Measurements from ENCODE around the gene PLCB1.
A peak's percentile ranks its signal among the peaks of the same experiment; 100 is the strongest.

PLCB1 gene

DNA sequence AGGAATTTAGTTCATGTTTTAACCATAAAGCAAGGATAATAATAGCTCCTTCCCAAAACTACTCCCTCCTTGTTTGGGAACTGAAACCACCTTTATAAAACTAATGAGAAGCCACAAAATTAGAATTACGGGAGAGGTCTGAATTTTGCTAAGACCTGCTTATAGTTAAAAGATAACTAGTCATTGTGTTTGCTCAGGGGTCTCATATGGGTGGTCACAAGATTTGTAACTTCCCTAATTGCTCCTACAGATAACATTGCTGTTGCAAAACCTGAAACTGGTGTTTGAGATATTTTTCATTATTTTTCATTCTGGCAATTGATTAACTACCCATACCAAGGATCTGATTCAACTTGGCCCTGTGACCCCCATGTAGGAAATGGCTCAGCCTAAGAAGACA lies 782.4 kb downstream of the PLCB1 start:
- no peak for TF ChIP-seq CTCF (IDR thresholded peaks at IDR 0.05; ENCODE audit: low read depth, low read length)
- no peak for DNase-seq (ENCODE audit: low read depth in 2 of 2)
- H3K4me3 ChIP-seq (replicated peaks in 1 of 2; ENCODE audit: low read depth in 2 of 2, low read length in 2 of 2) = no peak overlapping the region

DNA sequence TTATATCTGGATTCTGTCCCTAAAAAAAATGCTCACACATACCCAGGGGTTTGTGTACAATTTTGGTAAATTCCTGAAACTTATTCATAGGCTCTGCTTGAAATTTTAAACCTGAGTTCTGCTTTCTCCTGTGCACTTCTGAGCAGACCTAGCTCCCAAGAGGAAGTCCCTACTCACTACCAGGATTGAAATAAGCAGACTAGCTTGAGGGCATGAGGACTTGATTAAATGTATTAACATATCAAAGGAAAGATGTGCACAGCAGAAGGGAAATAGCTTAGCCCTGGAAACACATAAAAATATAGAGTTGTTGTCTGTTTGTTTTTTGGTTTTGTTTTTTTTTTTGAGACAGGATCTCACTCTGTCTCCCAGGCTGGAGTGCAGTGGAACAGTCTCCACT lies 785.0 kb downstream of the PLCB1 start:
- H3K4me3 ChIP-seq (replicated peaks in 1 of 2; ENCODE audit: low read depth in 2 of 2, low read length in 2 of 2) = no peak overlapping the region
- no peak for DNase-seq (ENCODE audit: low read depth in 2 of 2)
- no peak for TF ChIP-seq CTCF (IDR thresholded peaks at IDR 0.05; ENCODE audit: low read depth, low read length)

DNA sequence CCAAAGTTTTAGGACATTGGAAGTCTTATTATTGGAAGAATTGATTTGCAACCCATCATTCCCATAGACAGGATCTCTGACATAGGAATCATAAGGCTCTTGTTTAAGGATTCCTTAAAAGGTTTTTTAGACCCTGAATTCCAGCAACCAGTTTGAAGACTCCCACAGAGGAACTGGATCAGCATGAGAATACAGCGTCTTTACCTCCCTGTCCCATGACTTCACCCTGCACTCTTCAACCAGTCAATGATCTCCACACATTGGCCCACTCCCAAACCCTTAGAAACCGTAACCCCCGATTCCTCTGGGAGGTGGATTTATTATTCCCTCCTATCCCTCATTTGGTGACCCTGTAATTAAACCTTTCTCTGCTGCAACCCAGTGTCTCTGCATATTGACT lies 786.1 kb downstream of the PLCB1 start:
- H3K4me3 ChIP-seq (replicated peaks in 1 of 2; ENCODE audit: low read depth in 2 of 2, low read length in 2 of 2) = no peak overlapping the region
- DNase-seq (ENCODE audit: low read depth in 2 of 2) = no peak
- TF ChIP-seq CTCF (IDR thresholded peaks at IDR 0.05; ENCODE audit: low read depth, low read length) = no peak

DNA sequence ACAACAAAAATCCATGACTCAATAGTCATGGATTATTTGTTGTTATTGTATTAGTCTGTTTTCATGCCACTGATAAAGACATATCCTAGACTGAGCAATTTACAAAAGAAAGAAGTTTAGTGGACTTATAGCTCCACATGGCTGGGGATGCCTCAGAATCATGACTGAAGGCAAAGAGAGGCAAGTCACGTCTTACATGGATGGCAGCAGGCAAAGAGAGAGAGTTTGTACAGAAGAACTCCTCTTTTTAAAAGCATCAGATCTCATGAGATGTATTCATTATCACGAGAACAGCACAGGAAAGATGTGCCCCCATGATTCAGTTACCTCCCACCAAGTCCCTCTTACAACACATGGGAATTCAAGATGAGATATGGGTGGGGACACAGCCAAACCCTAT lies 792.5 kb downstream of the PLCB1 start:
- TF ChIP-seq CTCF (IDR thresholded peaks at IDR 0.05; ENCODE audit: low read depth, low read length) = no peak
- H3K4me3 ChIP-seq (replicated peaks in 1 of 2; ENCODE audit: low read depth in 2 of 2, low read length in 2 of 2) = no peak overlapping the region
- DNase-seq (ENCODE audit: low read depth in 2 of 2) = no peak

DNA sequence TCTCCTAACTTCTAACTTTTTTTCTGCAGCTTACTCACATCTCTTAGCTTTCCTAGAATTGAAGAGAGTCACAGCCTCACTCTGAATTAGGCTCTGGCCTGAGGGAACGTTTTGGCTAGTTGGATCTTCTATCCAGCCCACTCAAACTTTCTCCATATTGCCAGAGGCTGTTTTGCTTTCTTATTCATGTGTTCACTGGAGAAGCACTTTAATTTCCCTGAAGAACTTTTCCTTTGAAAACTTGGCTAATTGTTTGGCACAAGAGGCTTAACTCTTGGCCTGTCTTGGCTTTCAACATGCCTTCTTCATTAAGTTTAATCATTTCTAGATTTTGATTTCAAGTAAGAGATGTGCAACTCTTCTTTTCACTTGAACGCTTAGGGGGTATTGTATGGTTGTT lies 798.7 kb downstream of the PLCB1 start:
- no peak for DNase-seq (ENCODE audit: low read depth in 2 of 2)
- TF ChIP-seq CTCF (IDR thresholded peaks at IDR 0.05; ENCODE audit: low read depth, low read length) = no peak
- no peak overlapping the region for H3K4me3 ChIP-seq (replicated peaks in 1 of 2; ENCODE audit: low read depth in 2 of 2, low read length in 2 of 2)

DNA sequence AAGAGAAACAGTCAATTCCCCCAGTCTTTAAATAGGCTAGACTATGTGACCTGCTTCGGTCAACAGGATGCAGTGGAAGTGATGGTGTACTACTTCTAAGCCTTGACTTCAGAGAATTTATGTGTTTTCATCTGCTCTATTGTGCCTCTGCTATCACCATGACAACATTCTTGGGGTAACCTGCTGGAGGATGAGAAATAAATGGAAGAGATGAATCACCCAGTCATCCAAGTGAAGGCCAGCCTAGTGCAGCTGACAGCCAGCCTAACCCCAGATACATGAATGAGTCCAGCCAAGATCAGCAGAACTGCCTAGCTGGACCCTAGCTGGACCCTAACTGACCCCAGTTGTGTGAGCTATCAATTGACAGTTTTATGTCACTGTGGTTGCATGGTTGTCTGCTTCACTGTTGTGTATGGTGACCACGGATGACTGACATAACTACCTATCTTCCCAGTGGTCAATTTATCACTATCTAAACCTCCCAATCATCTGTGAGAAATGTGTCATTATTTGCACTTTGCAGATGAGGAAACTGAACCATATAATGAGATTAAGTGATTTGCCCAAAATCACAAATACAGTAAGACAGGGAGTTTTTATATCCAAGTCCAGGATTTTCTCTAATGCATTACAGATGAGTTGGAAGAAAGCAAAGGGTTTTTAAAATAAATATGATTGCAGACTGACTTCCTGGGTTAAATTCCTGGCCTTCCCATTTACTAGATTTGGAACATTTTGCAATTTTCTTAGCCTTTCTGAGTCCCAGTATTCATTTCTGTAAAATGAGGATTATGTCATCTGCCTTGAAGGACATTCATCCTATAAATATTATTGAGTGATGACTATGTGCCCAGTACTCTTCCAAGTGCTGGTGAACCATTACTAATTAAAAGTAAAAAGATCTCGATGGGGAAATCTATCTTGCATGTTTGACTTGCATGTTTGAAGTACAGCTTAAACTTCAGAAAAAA lies 800.4 kb downstream of the PLCB1 start:
- TF ChIP-seq CTCF (IDR thresholded peaks at IDR 0.05; ENCODE audit: low read depth, low read length) = no peak
- DNase-seq (ENCODE audit: low read depth in 2 of 2) = peak in 1 of 2 donors; percentile 46
- no peak overlapping the region for H3K4me3 ChIP-seq (replicated peaks in 1 of 2; ENCODE audit: low read depth in 2 of 2, low read length in 2 of 2)
